Measurements from ENCODE around the gene TBC1D22A. TPM values are rescaled to one million over a fixed set of nuclear protein-coding genes. Genes with fewer than 3 reads are reported as not detected.

Gene TBC1D22A
- total RNA-seq, 1 experiment from 2014 or later, result 32.6 TPM

GRCh38 chr22:46858181-46858771 is 95.8 kb downstream of the TBC1D22A start:
- no peak overlapping the region for H3K27ac Mint-ChIP-seq (ENCODE audit: unreplicated experiment)
- TF ChIP-seq, protein P1, sequence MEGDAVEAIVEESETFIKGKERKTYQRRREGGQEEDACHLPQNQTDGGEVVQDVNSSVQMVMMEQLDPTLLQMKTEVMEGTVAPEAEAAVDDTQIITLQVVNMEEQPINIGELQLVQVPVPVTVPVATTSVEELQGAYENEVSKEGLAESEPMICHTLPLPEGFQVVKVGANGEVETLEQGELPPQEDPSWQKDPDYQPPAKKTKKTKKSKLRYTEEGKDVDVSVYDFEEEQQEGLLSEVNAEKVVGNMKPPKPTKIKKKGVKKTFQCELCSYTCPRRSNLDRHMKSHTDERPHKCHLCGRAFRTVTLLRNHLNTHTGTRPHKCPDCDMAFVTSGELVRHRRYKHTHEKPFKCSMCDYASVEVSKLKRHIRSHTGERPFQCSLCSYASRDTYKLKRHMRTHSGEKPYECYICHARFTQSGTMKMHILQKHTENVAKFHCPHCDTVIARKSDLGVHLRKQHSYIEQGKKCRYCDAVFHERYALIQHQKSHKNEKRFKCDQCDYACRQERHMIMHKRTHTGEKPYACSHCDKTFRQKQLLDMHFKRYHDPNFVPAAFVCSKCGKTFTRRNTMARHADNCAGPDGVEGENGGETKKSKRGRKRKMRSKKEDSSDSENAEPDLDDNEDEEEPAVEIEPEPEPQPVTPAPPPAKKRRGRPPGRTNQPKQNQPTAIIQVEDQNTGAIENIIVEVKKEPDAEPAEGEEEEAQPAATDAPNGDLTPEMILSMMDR (IDR thresholded peaks at IDR 0.05; ENCODE audit: insufficient read depth in 1 of 2, low read depth in 1 of 2, low read length in 1 of 2, severe bottlenecking in 1 of 2, unreplicated experiment in 1 of 2), result no peak

DNA sequence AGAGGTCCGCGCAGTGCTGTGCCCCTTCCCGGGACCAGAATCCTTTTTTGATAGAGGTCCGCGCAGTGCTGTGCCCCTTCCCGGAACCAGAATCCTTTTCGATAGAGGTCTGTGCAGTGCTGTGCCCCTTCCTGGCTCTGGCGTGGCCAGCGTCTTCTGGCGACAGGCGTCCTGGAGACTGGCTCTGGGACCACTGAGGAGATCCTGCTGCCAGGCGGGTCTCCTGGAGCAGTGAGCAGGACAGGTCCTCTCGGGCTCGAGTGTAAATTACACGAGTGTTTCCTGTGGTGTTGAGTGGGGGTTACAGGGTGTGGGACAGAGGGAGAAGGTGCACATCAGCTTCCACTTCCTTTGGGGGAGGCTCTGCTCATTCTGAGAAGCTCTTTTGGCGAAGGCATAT is 98.1 kb downstream of the TBC1D22A start:
- CTCF ChIA-PET, result no interaction called here
- Mint-ChIP-seq H3K27me3 (ENCODE audit: insufficient read depth, unreplicated experiment) (no peaks in the 10 kb centered on the region), H3K9me3 (ENCODE audit: unreplicated experiment) (no peaks in the 10 kb centered on the region), H3K27ac (ENCODE audit: unreplicated experiment) (no peak overlapping the region), H3K4me1 (ENCODE audit: low read depth, unreplicated experiment) (peaks cover 25% of the 10 kb centered on the region), H3K4me3 (ENCODE audit: unreplicated experiment) (no peak overlapping the region), H3K36me3 (ENCODE audit: insufficient read depth, unreplicated experiment) (peaks cover 9% of the 10 kb centered on the region)
- DNase-seq, result no peak
- Histone ChIP-seq H3K9me3 (no peaks in the 10 kb centered on the region), H3K4me3 (ENCODE audit: low read depth, low read length) (no peak overlapping the region), H3K27me3 (replicated peaks; ENCODE audit: control insufficient read depth, insufficient read depth, low read length) (no peaks in the 10 kb centered on the region), H3K36me3 (ENCODE audit: control insufficient read depth, insufficient read depth, low read length) (no peaks in the 10 kb centered on the region; the same call in 1 of the 2 replicates), H3K4me1 (peaks cover 28% of the 10 kb centered on the region)
- BruUV-seq (replicated peaks), result no TSS peak
- POLR2A ChIA-PET, result no interaction called here
- intact Hi-C loops (cut with micrococcal nuclease; ENCODE audit: unreplicated experiment), result no loop called here
- TF ChIP-seq, protein P1 (IDR thresholded peaks at IDR 0.05; ENCODE audit: insufficient read depth in 1 of 2, low read depth in 1 of 2, low read length in 1 of 2, severe bottlenecking in 1 of 2, unreplicated experiment in 1 of 2), result no peak

More at GRCh38 chr22:46858181-46858771, 95.8 kb downstream of the TBC1D22A start:
- no TSS peak for BruUV-seq (replicated peaks)
- Mint-ChIP-seq H3K27me3 (ENCODE audit: insufficient read depth, unreplicated experiment) (no peaks in the 10 kb centered on the region), H3K4me1 (ENCODE audit: low read depth, unreplicated experiment) (peaks cover 7% of the 10 kb centered on the region), H3K36me3 (ENCODE audit: insufficient read depth, unreplicated experiment) (peaks cover 7% of the 10 kb centered on the region), H3K4me3 (ENCODE audit: unreplicated experiment) (no peak overlapping the region), H3K9me3 (ENCODE audit: unreplicated experiment) (no peaks in the 10 kb centered on the region)
- CTCF ChIA-PET, result no interaction called here
- no peak overlapping the region for H3K4me3 ChIP-seq (ENCODE audit: low read depth, low read length)
- DNase-seq, result no peak
- no peaks in the 10 kb centered on the region; the same call in 1 of the 2 replicates for H3K36me3 ChIP-seq (ENCODE audit: control insufficient read depth, insufficient read depth, low read length)
- H3K27me3 ChIP-seq (replicated peaks; ENCODE audit: control insufficient read depth, insufficient read depth, low read length), result no peaks in the 10 kb centered on the region
- H3K9me3 ChIP-seq, result no peaks in the 10 kb centered on the region
- POLR2A ChIA-PET, result no interaction called here
- peaks cover 6% of the 10 kb centered on the region for H3K4me1 ChIP-seq
- intact Hi-C loops (cut with micrococcal nuclease; ENCODE audit: unreplicated experiment), result no loop called here

DNA sequence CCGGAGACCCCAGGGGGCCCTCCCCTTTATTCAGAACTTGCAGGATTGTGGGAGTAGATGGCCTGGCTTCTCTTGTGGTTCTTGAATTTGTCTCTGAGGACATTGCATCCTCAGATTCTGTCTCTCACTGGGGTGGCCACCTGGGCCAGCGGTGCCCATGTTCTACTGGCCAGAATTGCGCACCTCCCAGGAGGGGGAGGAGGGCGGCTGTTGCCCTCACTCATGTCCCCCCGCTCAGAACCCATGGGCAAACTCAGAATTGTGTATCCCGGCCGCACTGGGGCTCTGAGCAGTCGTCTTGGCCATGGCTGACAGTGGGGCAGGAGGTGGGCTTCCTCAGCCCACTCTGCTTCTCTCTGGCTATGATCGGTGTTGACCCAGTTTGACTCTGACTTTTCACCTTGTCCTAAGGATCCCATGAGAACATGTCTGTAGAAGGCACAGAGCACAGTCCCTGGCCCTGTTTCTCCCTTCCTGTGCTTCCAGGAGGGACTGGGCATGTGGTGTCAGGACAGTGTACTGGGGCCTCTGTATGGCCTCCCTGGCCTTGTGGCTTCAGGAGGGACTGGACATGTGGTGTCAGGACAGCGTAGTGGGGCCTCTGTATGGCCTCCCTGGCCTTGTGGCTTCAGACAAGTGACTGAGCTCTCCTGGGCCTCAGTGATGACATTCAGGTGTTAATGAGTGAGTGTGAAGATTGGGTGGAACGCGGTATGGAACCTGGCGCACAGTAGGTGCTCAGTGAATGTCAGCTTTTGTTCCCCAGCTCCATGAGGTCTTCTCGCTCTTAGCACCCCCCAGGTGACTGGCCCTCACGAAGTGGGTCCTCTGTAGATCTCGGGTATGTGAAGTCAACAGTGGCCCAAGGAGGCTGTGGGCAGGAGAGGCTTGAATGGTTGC is 99.3 kb downstream of the TBC1D22A start:
- no TSS peak for BruUV-seq (replicated peaks)
- Mint-ChIP-seq H3K27me3 (ENCODE audit: insufficient read depth, unreplicated experiment) (no peaks in the 10 kb centered on the region), H3K36me3 (ENCODE audit: insufficient read depth, unreplicated experiment) (peaks cover 8% of the 10 kb centered on the region), H3K27ac (ENCODE audit: unreplicated experiment) (peak overlapping the region; percentile 89), H3K9me3 (ENCODE audit: unreplicated experiment) (no peaks in the 10 kb centered on the region), H3K4me3 (ENCODE audit: unreplicated experiment) (no peak overlapping the region), H3K4me1 (ENCODE audit: low read depth, unreplicated experiment) (peaks cover 25% of the 10 kb centered on the region)
- no peaks in the 10 kb centered on the region for H3K27me3 ChIP-seq (replicated peaks; ENCODE audit: control insufficient read depth, insufficient read depth, low read length)
- no peaks in the 10 kb centered on the region; the same call in 1 of the 2 replicates for H3K36me3 ChIP-seq (ENCODE audit: control insufficient read depth, insufficient read depth, low read length)
- TF ChIP-seq, protein P1 (IDR thresholded peaks at IDR 0.05; ENCODE audit: insufficient read depth in 1 of 2, low read depth in 1 of 2, low read length in 1 of 2, severe bottlenecking in 1 of 2, unreplicated experiment in 1 of 2), result no peak
- H3K4me1 ChIP-seq, result peaks cover 29% of the 10 kb centered on the region
- no peak for DNase-seq
- no peaks in the 10 kb centered on the region for H3K9me3 ChIP-seq
- intact Hi-C loops (cut with micrococcal nuclease; ENCODE audit: unreplicated experiment), result no loop called here
- CTCF ChIA-PET, result no interaction called here
- no peak overlapping the region for H3K4me3 ChIP-seq (ENCODE audit: low read depth, low read length)
- POLR2A ChIA-PET, result no interaction called here
